Glomerular endothelial cell (primary cell): ENCODE data around the gene NEUROG1. TPM values are rescaled to one million over a fixed set of nuclear protein-coding genes. Genes with fewer than 3 reads are reported as not detected.
A peak's percentile ranks its signal among the peaks of the same experiment; 100 is the strongest.

Experiments
- DNase-seq: peaks from one replicate; pipeline ENCODE4 v3.0.0-alpha.2; 2011; ENCODE audit warnings: low read depth, low spot score; ENCODE audit errors: extremely low read depth
- total RNA-seq: library from RNA; depleted of rRNA; stranded (reverse); fragments of >200 nt; gene quantifications from 2 replicates; pipeline ENCODE4 v1.2.3, GENCODE V29; 2015

NEUROG1 gene, protein sequence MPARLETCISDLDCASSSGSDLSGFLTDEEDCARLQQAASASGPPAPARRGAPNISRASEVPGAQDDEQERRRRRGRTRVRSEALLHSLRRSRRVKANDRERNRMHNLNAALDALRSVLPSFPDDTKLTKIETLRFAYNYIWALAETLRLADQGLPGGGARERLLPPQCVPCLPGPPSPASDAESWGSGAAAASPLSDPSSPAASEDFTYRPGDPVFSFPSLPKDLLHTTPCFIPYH
- not detected in 2 replicates for total RNA-seq

GRCh38 chr5:135535820-135536801 is at the start of gene NEUROG1:
Gene NEUROG1 (minus strand): TSS chr5:135535964. CDS start chr5:135535690, 274 bp downstream.
- no peak for DNase-seq

GRCh38 chr5:135584918-135585317 is 49.2 kb upstream of the NEUROG1 start:
- DNase-seq: no peak

GRCh38 chr5:135584276-135584675 is 48.5 kb upstream of the NEUROG1 start:
- DNase-seq: no peak

DNA sequence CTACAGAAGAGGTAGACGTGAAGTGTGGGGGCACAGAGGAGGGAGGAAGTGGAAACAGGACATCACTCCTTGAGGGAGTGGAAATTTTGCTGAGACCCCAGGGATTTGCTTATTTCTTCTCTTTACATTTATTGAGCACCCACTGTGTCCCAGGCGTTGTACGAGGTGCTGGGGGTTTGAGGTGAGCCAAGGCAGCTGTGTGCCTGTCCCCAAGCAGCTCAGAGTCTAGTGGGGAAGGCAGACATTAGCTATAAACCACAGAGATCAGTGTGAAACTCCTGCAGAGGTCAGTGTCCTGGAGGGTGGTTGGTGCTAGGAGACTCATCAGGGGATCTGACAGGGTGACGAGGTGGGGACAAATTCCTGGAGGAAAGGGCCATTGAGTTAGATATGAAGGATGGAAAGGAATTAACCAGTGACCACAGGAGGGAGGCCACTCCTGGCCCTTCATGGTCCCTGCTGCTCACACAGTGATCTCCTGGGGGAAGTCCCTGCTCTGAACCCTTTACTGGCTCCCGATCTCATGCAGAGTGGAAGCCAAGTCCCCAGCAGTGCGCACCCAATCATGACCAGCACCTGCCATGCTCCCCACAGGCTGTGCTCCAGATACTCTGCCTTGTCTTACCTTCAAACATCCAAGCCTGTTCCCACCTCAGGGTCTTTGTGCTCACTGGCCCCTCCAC is 46.5 kb upstream of the NEUROG1 start:
- no peak for DNase-seq

GRCh38 chr5:135578685-135579341 is 43.0 kb upstream of the NEUROG1 start, which contains the start of gene CXCL14:
Gene CXCL14 (minus strand): TSS chr5:135578991. CDS start chr5:135578778, 213 bp downstream.
- DNase-seq: no peak

DNA sequence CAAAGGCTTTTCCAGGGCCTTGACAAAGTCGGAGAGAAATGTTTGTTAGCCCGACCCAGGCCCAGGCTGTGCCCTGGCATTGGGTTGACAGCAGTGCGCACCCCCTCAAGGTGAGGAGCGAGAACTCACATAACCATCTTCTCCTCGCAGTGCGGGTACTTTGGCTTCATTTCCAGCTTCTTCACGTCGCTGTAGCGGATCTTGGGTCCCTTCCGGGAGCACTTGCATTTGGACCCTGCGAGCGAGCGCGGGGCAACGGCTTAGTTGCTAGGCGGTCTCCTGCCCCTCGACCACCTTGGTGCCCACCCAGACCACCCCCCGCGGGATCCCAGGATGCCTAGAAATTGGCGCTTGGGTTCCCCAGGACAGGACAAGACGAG is 42.5 kb upstream of the NEUROG1 start:
- DNase-seq: no peak

DNA sequence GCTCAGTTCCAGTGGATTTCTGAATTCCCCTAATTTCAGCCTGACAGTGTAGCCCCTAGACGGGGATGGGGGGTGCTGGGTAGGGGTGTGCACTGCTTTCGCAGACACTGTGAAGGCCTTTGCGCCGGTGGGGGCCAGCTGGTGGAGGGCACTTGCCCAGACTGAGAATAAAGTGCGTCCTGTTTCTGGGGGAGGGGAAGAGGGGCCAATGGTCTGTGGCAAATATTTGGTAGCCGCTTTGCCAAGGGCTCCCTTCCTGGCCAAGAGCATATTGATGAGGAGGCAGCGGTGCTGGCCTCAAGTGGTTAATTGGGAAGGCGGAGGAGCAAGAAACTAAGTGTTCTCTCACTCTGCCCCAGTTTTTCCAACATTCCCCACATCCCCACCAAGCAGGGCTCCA is 41.7 kb upstream of the NEUROG1 start:
- no peak for DNase-seq

- DNase-seq: no peak
Observed at GRCh38 chr5:135576075-135576599, 40.4 kb upstream of the NEUROG1 start.

DNA sequence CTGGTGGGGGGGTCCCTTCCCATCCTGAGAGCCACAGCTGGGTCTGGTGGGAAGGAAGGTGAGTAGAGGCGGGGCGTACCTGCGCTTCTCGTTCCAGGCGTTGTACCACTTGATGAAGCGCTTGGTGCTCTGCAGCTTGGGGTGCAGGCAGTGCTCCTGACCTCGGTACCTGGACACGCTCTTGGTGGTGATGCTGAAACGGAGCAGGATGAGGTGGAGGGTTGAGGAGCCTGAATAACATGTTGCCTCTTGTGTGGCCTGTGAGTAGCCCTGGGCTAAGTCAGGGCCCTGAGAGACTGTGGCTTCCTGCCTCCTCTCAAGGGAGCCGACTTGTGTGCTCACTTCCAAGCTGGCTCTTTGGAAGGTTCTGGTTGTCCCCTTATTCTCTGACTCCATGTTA is 38.7 kb upstream of the NEUROG1 start:
- no peak for DNase-seq

- DNase-seq: no peak
Observed at GRCh38 chr5:135571902-135572301, 36.1 kb upstream of the NEUROG1 start.

- DNase-seq: no peak
Observed at GRCh38 chr5:135571066-135571609, 35.4 kb upstream of the NEUROG1 start.

DNA sequence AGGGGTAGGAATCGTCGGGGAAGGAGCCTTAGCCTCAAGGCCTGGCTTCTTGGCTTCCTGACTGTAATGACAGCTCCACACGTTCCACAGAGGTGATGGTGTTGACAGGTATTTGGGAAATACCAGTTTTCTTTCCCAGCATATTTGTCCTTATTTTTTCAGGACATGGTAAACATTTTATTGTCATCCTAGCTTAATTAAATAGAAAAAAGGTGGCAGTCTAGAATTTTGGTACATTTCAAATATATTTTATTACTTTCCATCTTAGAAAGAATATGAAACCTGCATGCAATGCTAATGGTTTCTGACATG is 34.6 kb upstream of the NEUROG1 start:
- DNase-seq: no peak

GRCh38 chr5:135569755-135570452 is 34.1 kb upstream of the NEUROG1 start:
- DNase-seq: peak; percentile 5

DNA sequence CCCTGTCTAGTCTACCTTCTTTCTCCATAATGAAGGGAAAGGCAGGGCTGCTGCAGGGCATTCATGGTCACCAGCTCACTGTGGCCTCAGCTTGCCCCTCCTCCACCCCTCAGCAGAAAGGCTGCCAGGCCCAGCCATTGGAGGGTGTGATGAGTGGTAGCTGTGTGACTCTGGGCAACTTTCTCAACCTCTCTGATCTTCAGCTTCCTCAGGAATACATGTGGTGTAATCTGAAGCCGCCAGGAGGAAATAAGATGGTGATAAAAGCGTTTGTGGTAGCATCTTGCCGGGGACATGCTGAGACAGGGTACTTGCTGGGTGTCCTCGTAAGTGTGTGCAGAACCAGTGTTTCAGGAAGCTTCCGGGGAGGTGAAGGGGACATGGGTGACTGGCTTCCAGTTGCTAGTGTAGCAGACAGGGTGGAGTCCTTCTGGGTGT is 33.2 kb upstream of the NEUROG1 start:
- DNase-seq: no peak

- no peak for DNase-seq
Observed at GRCh38 chr5:135568246-135568645, 32.5 kb upstream of the NEUROG1 start.

DNA sequence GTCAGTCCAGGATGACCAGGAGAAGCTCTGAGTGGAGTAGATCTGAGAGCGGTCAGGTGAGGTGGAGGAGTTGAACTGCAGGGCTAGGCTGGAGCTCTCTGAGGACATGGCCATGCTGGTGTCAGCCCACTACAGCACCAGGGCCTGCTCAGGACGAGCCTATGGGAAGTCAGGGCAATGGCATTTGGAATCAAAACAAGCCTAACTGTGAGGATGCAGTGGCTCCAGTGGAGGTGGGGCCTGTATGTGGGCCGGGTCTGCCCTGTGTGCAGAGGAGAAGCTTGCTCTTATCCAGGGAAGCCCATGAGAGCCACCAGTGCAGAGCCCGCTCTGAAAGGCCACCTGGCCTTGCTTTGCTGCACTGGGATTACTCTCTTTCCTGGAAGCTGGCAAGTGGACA is 31.9 kb upstream of the NEUROG1 start:
- no peak for DNase-seq

DNA sequence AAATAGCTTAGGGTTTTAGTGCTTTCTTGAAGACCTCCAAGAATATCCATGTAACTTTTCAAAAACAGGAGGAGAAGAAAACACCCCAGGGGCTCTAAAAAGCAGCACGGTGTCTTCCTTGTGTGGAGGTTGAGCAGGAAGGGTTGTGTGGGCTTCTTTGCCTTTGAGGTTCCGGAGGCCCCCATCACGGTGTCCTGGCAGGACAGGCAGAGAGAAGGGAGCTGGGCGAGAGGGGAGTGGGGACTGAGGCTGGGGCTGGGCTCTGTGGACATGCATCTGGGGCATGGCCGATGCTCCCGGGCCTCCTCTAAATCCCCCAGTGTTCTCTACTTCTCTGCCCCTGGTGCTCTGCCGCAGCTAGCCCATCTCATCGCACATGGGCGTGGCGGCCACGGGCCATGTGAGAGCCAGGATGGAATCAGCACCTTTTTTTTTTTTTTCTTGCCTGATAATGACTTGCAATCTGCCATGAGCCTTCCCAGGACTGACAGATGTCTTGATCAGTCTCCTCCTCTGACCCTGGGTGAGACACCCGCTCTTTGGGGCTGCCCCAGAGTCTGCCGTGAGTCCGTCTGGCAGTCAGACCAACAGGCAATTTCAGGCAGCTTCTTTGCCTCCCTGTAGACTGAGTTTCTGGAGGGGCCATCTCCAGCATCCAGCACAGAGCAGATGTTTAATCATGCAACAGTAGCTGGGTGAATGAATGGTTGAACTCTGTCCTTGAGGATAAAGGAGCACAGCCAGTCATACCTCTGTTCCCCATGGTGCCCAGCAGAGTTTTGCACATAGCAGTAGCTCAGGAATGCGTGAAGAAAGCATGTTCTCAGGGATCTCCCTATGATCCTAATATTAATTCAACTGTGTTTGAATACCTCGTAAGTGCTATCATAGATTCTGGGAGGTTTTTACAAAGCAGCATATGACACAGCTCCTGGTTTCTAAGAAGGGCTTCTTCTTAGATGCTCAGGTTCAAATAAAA is 30.9 kb upstream of the NEUROG1 start:
- DNase-seq: no peak

DNA sequence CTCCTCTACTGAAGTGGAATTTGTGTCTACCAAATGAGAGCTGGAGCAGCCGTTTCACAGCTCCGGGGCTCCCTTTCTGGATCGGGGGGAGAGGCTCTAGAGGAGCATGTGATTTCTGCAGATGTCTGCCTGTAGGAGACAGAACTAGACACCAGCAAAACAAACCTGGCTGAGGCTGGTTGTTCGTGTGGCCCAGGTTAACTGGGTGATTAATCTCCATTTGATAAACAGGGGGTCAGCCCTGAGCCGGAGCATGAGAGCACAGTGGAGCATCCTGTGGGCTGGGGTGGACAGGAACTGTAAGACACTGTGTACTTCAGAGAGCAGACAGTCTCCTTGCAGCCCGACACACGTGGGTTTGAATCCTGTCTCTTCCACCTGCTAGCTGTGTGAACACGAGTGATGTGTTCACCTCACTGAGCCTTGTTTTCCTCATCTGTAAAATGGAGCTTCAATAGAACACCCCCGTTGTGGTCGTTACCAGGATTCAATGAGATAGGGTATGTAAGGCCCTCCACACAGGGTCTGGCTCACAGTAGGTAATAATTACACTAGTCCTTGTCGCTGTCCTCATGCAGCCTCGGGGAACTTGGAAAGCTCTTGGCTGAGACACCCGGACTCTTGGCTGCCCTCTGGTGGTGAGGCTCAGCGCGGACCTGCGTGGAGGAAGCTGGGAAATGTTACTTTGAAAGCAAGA is 30.1 kb upstream of the NEUROG1 start:
- peak; percentile 27 for DNase-seq
